ENCODE results near the gene AREG.
A peak's percentile ranks its signal among the peaks of the same experiment; 100 is the strongest.

The AREG gene

GRCh38 chr4:74503580-74503979 lies 58.6 kb downstream of the AREG start:
- peak; percentile 76 for DNase-seq (ENCODE audit: low read depth)
- no peak overlapping the region for H3K4me3 ChIP-seq (ENCODE audit: low read length)
- TF ChIP-seq CTCF (IDR thresholded peaks at IDR 0.05; ENCODE audit: insufficient read depth, low read depth, low read length, missing control alignments) = no peak

DNA sequence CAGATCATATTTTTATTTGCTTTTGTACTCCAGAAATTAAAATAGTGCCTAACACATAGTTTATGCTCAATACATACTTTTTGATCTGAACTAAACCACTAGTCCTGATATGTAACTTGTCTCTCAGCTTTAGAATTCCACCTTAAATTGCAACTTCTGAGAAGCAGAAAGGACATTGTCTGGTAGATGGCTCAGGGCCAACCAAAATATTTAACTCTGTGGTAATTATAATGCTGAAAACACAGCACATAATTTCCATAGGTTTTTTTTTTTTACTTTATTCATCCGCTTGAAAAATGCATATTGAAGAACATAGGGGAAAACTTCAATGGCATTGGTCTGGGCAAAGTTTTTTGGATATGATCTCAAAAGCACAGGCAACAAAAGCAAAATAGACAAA lies 59.3 kb downstream of the AREG start:
- no peak for TF ChIP-seq CTCF (IDR thresholded peaks at IDR 0.05; ENCODE audit: insufficient read depth, low read depth, low read length, missing control alignments)

More for the DNA sequence above, 59.3 kb downstream of the AREG start:
- DNase-seq (ENCODE audit: low read depth) = peak; percentile 43
- H3K4me3 ChIP-seq (ENCODE audit: low read length) = no peak overlapping the region
